ENCODE measurements around the gene RBL1.
"Not testable (repeated sequence)": the region's sequence is repeated elsewhere in the genome, so short reads cannot be mapped to it uniquely, and the experiment has no call there.

DNA sequence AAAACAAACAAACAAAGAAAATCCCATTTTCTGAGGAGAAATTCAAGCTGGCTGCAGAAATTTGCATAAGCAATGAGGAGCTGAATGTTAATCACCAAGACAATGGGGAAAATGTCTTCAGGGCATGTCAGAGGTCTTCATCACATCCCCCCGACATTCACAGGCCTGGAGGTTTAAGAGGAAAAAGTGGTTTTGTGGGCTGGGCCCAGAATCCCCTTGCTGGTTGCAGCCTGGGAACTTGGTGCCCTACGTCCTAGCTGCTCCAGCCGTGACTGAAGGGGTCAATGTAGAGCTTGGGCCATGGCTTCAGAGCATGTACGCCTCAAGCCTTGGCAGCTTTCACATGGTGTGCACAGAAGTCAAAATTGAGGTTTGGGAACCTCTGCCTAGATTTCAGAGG is 101.6 kb downstream of the RBL1 start:
- TF ChIP-seq, protein P1, sequence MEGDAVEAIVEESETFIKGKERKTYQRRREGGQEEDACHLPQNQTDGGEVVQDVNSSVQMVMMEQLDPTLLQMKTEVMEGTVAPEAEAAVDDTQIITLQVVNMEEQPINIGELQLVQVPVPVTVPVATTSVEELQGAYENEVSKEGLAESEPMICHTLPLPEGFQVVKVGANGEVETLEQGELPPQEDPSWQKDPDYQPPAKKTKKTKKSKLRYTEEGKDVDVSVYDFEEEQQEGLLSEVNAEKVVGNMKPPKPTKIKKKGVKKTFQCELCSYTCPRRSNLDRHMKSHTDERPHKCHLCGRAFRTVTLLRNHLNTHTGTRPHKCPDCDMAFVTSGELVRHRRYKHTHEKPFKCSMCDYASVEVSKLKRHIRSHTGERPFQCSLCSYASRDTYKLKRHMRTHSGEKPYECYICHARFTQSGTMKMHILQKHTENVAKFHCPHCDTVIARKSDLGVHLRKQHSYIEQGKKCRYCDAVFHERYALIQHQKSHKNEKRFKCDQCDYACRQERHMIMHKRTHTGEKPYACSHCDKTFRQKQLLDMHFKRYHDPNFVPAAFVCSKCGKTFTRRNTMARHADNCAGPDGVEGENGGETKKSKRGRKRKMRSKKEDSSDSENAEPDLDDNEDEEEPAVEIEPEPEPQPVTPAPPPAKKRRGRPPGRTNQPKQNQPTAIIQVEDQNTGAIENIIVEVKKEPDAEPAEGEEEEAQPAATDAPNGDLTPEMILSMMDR (IDR thresholded peaks at IDR 0.05): not testable (repeated sequence)
- TF ChIP-seq POLR2A (IDR thresholded peaks at IDR 0.05): not testable (repeated sequence)
